Lower lobe of right lung (tissue), 2 donors: ENCODE results near the gene PRAMEF5. TPM values are rescaled to one million over a fixed set of nuclear protein-coding genes. Genes with fewer than 3 reads are reported as not detected.
"Not testable (repeated sequence)": the region's sequence is repeated elsewhere in the genome, so short reads cannot be mapped to it uniquely, and the experiment has no call there.

Experiments used
- ATAC-seq, 2 donors: fragments of 200-7000 bp; cut with Tn5 transposase; one replicate each; pipeline ENCODE4 v1.9.1; 2020 to 2022; ENCODE audit warnings: mild to moderate bottlenecking in 2 of 2, moderate library complexity in 2 of 2
- DNase-seq: peaks from one replicate; pipeline ENCODE4 v3.0.0-alpha.2; 2020
- H3K27ac ChIP-seq: fragments of 200-600 bp; one replicate; pipeline ENCODE4 v1.8.0; 2022
- H3K27me3 ChIP-seq: fragments of 200-600 bp; one replicate; pipeline ENCODE4 v1.8.0; 2022; ENCODE audit warnings: low read depth
- H3K36me3 ChIP-seq: fragments of 200-600 bp; one replicate; pipeline ENCODE4 v1.8.0; 2022; ENCODE audit warnings: mild to moderate bottlenecking
- H3K4me1 ChIP-seq: fragments of 200-600 bp; one replicate; pipeline ENCODE4 v1.8.0; 2022
- H3K4me3 ChIP-seq: fragments of 200-600 bp; one replicate; pipeline ENCODE4 v1.8.0; 2022; ENCODE audit warnings: mild to moderate bottlenecking
- H3K9me3 ChIP-seq: fragments of 200-600 bp; one replicate; pipeline ENCODE4 v1.8.0; 2022
- CTCF ChIP-seq: fragments of 200-600 bp; IDR thresholded peaks from one replicate; pipeline ENCODE4 v1.8.0; 2022; ENCODE audit warnings: antibody characterized with exemption, mild to moderate bottlenecking
- intact Hi-C: fragments of 100-400 bp; cut with DNase I; formaldehyde crosslinking; loops from one replicate; pipeline ENCODE4 v1.11.0; 2022
- long read RNA-seq: library from polyadenylated mRNA; unstranded; transcript quantifications from one replicate; pipeline ENCODE4 v2.0.0, GENCODE V29; 2021
- total RNA-seq: library from RNA; stranded (reverse); fragmentation: NEBNext Ultra II Directional; extraction: Animal tissue kit (Norgen Biotek cat#: 25700); gene quantifications from one replicate; pipeline ENCODE4 v1.2.1, GENCODE V29; 2021
- donor health status: DM: no; HTN: yes; CAD: no; lungs with severe emphysema.

PRAMEF5 gene
- not detected for total RNA-seq
- long read RNA-seq: 0 reads

- H3K36me3 ChIP-seq, H3K27ac ChIP-seq, H3K4me3 ChIP-seq, H3K4me1 ChIP-seq, DNase-seq, H3K27me3 ChIP-seq, intact Hi-C loops, ATAC-seq, H3K9me3 ChIP-seq: not testable (repeated sequence)
These were observed at the start of gene PRAMEF5 for GRCh38 chr1:13253898-13254297. Gene PRAMEF5, plus strand, starts transcription at chr1:13254198. Its CDS starts 5,071 bp downstream, at chr1:13259269.

- H3K27ac ChIP-seq, H3K9me3 ChIP-seq, H3K27me3 ChIP-seq, H3K36me3 ChIP-seq, ATAC-seq, H3K4me1 ChIP-seq, H3K4me3 ChIP-seq, intact Hi-C loops, DNase-seq: not testable (repeated sequence)
These were observed 45.3 kb upstream of the PRAMEF5 start for GRCh38 chr1:13208712-13209111.

- intact Hi-C loops, ATAC-seq: not testable (repeated sequence)
These were observed 37.4 kb upstream of the PRAMEF5 start for GRCh38 chr1:13216619-13217018.

GRCh38 chr1:13219203-13219602 is 34.8 kb upstream of the PRAMEF5 start:
- H3K9me3 ChIP-seq, H3K4me3 ChIP-seq, H3K4me1 ChIP-seq, DNase-seq, H3K27ac ChIP-seq, H3K27me3 ChIP-seq, H3K36me3 ChIP-seq, intact Hi-C loops: not testable (repeated sequence)
- peak in 1 of 2 donors; percentile 54 for ATAC-seq

More at GRCh38 chr1:13216619-13217018, 37.4 kb upstream of the PRAMEF5 start:
- DNase-seq, H3K27ac ChIP-seq, H3K4me3 ChIP-seq, H3K9me3 ChIP-seq, H3K36me3 ChIP-seq, H3K4me1 ChIP-seq, H3K27me3 ChIP-seq: not testable (repeated sequence)

GRCh38 chr1:13222788-13223187 is 31.2 kb upstream of the PRAMEF5 start:
- H3K4me1 ChIP-seq, H3K4me3 ChIP-seq, H3K27ac ChIP-seq, H3K27me3 ChIP-seq, DNase-seq, H3K36me3 ChIP-seq, intact Hi-C loops, ATAC-seq, H3K9me3 ChIP-seq: not testable (repeated sequence)

GRCh38 chr1:13224480-13225060 is 29.4 kb upstream of the PRAMEF5 start:
- no peak for TF ChIP-seq CTCF
- H3K9me3 ChIP-seq: no peaks in the 10 kb centered on the region

GRCh38 chr1:13225675-13226204 is 28.3 kb upstream of the PRAMEF5 start, which contains the start of gene PRAMEF18:
Gene PRAMEF18, minus strand, starts transcription at chr1:13226154. Its CDS starts 48 bp downstream, at chr1:13226106.
- H3K4me3 ChIP-seq, DNase-seq, H3K36me3 ChIP-seq, H3K4me1 ChIP-seq, H3K9me3 ChIP-seq, H3K27me3 ChIP-seq, H3K27ac ChIP-seq, intact Hi-C loops: not testable (repeated sequence)
- peak; percentile 21 to 36 for ATAC-seq

More at GRCh38 chr1:13224480-13225060, 29.4 kb upstream of the PRAMEF5 start:
- no peak overlapping the region for H3K4me3 ChIP-seq
- ATAC-seq: peak in 1 of 2 donors; percentile 41
- H3K4me1 ChIP-seq: no peaks in the 10 kb centered on the region
- no peaks in the 10 kb centered on the region for H3K27me3 ChIP-seq
- H3K27ac ChIP-seq: no peak overlapping the region
- no peaks in the 10 kb centered on the region for H3K36me3 ChIP-seq
- no peak for DNase-seq
- intact Hi-C loops: no loop called here

GRCh38 chr1:13227271-13228055 is 26.5 kb upstream of the PRAMEF5 start:
- H3K9me3 ChIP-seq, ATAC-seq, intact Hi-C loops, DNase-seq, H3K4me3 ChIP-seq, H3K4me1 ChIP-seq, H3K27me3 ChIP-seq, H3K27ac ChIP-seq, H3K36me3 ChIP-seq: not testable (repeated sequence)

GRCh38 chr1:13228343-13228781 is 25.6 kb upstream of the PRAMEF5 start:
- ATAC-seq: peak; percentile 22 to 51
- Histone ChIP-seq H3K36me3 (no peaks in the 10 kb centered on the region), H3K27ac (no peak overlapping the region), H3K4me1 (no peaks in the 10 kb centered on the region), H3K4me3 (no peak overlapping the region), H3K9me3 (no peaks in the 10 kb centered on the region), H3K27me3 (peaks cover 10% of the 10 kb centered on the region)
- no peak for DNase-seq
- intact Hi-C loops: no loop called here
- TF ChIP-seq CTCF: peak; percentile 64

- intact Hi-C loops, ATAC-seq, H3K36me3 ChIP-seq, DNase-seq, H3K4me3 ChIP-seq, H3K9me3 ChIP-seq, H3K27ac ChIP-seq, H3K4me1 ChIP-seq, H3K27me3 ChIP-seq: not testable (repeated sequence)
These were observed 23.9 kb upstream of the PRAMEF5 start for GRCh38 chr1:13230096-13230495.

GRCh38 chr1:13230601-13231000 is 23.4 kb upstream of the PRAMEF5 start:
- H3K27ac ChIP-seq, H3K4me3 ChIP-seq, H3K9me3 ChIP-seq, ATAC-seq, DNase-seq, H3K36me3 ChIP-seq, intact Hi-C loops, H3K4me1 ChIP-seq, H3K27me3 ChIP-seq: not testable (repeated sequence)
